SK-N-SH (cell line): Measurements from ENCODE around the gene TPM4.
"Not testable (repeated sequence)": the region's sequence is repeated elsewhere in the genome, so short reads cannot be mapped to it uniquely, and the experiment has no call there.

Experiments
- CHD2 ChIP-seq: fragments of 150-350 bp; IDR thresholded peaks from 2 replicates; pipeline ENCODE4 v1.6.1; 2018; ENCODE audit warnings: low read length; ENCODE audit not compliant: partially characterized antibody
- EP300 ChIP-seq, 2 experiments: IDR thresholded peaks; 2 replicates each; pipeline versions ENCODE4 v1.4.0 to v1.6.1; 2012; ENCODE audit warnings: borderline replicate concordance in 1 of 2, low read depth in 1 of 2, low read length in 1 of 2
- POLR2AphosphoS5 ChIP-seq: IDR thresholded peaks from 2 replicates; pipeline ENCODE4 v1.6.1; 2012; ENCODE audit warnings: low read depth, low read length
- RAD21 ChIP-seq: IDR thresholded peaks from 2 replicates; pipeline ENCODE4 v1.6.1; 2012; ENCODE audit warnings: mild to moderate bottlenecking, low read length
- RCOR1 ChIP-seq: fragments of 150-350 bp; IDR thresholded peaks from 2 replicates; pipeline ENCODE4 v1.6.1; 2017; ENCODE audit warnings: antibody characterized with exemption, low read length
- RFX5 ChIP-seq: IDR thresholded peaks from 2 replicates; pipeline ENCODE4 v1.6.1; 2012; ENCODE audit warnings: mild to moderate bottlenecking, improper control_type of control experiment, low read length
- TAF1 ChIP-seq: IDR thresholded peaks from 2 replicates; pipeline ENCODE4 v1.6.1; 2012; ENCODE audit warnings: low read depth, mild to moderate bottlenecking, low read length, moderate library complexity, borderline replicate concordance
- TF ChIP-seq, protein P1 (sequence below): IDR thresholded peaks from 2 replicates; pipeline ENCODE4 v1.4.0; 2012; ENCODE audit warnings: low read depth, borderline replicate concordance
- TF ChIP-seq, protein P2 (sequence below): fragments of 200-600 bp; sonication (generic); IDR thresholded peaks from 2 replicates; pipeline ENCODE4 v1.6.1; 2017; ENCODE audit warnings: antibody characterized with exemption, mild to moderate bottlenecking, moderate library complexity
- TF ChIP-seq, protein P3 (sequence below): IDR thresholded peaks from 2 replicates; pipeline ENCODE4 v1.4.0; 2012; ENCODE audit warnings: low read depth
- TF ChIP-seq, protein P4 (sequence below): IDR thresholded peaks from 2 replicates; pipeline ENCODE4 v1.6.1; 2012; ENCODE audit warnings: mild to moderate bottlenecking, low read depth, low read length, moderate library complexity

DNA sequence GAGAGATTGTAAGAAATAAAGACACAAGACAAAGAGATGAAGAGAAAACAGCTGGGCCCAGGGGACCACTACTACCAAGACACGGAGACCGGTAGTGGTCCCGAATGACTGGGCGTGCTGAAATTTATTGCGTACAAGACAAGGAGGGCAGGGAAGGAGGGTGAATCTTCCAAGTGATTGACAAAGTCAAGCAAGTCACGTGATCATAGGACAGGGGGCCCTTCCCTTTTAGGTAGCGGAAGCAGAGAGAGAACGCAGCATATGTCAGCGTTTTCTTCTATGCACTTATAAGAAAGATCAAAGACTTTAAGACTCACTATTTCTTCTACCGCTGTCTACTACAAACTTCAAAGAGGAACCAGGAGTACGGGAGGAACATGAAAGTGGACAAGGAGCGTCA, 46.1 kb upstream of the TPM4 start:
- TF ChIP-seq, protein P1, sequence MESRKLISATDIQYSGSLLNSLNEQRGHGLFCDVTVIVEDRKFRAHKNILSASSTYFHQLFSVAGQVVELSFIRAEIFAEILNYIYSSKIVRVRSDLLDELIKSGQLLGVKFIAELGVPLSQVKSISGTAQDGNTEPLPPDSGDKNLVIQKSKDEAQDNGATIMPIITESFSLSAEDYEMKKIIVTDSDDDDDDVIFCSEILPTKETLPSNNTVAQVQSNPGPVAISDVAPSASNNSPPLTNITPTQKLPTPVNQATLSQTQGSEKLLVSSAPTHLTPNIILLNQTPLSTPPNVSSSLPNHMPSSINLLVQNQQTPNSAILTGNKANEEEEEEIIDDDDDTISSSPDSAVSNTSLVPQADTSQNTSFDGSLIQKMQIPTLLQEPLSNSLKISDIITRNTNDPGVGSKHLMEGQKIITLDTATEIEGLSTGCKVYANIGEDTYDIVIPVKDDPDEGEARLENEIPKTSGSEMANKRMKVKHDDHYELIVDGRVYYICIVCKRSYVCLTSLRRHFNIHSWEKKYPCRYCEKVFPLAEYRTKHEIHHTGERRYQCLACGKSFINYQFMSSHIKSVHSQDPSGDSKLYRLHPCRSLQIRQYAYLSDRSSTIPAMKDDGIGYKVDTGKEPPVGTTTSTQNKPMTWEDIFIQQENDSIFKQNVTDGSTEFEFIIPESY, result not testable (repeated sequence)
- TF ChIP-seq, protein P2, sequence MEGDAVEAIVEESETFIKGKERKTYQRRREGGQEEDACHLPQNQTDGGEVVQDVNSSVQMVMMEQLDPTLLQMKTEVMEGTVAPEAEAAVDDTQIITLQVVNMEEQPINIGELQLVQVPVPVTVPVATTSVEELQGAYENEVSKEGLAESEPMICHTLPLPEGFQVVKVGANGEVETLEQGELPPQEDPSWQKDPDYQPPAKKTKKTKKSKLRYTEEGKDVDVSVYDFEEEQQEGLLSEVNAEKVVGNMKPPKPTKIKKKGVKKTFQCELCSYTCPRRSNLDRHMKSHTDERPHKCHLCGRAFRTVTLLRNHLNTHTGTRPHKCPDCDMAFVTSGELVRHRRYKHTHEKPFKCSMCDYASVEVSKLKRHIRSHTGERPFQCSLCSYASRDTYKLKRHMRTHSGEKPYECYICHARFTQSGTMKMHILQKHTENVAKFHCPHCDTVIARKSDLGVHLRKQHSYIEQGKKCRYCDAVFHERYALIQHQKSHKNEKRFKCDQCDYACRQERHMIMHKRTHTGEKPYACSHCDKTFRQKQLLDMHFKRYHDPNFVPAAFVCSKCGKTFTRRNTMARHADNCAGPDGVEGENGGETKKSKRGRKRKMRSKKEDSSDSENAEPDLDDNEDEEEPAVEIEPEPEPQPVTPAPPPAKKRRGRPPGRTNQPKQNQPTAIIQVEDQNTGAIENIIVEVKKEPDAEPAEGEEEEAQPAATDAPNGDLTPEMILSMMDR, result not testable (repeated sequence)
- not testable (repeated sequence) for TF ChIP-seq RAD21; TAF1; CHD2; POLR2AphosphoS5; EP300 (IDR thresholded peaks at IDR 0.05; ENCODE audit: borderline replicate concordance in 1 of 2, low read depth in 1 of 2, low read length in 1 of 2); RCOR1; RFX5
- TF ChIP-seq, protein P3, sequence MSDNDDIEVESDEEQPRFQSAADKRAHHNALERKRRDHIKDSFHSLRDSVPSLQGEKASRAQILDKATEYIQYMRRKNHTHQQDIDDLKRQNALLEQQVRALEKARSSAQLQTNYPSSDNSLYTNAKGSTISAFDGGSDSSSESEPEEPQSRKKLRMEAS, result not testable (repeated sequence)
- TF ChIP-seq, protein P4, sequence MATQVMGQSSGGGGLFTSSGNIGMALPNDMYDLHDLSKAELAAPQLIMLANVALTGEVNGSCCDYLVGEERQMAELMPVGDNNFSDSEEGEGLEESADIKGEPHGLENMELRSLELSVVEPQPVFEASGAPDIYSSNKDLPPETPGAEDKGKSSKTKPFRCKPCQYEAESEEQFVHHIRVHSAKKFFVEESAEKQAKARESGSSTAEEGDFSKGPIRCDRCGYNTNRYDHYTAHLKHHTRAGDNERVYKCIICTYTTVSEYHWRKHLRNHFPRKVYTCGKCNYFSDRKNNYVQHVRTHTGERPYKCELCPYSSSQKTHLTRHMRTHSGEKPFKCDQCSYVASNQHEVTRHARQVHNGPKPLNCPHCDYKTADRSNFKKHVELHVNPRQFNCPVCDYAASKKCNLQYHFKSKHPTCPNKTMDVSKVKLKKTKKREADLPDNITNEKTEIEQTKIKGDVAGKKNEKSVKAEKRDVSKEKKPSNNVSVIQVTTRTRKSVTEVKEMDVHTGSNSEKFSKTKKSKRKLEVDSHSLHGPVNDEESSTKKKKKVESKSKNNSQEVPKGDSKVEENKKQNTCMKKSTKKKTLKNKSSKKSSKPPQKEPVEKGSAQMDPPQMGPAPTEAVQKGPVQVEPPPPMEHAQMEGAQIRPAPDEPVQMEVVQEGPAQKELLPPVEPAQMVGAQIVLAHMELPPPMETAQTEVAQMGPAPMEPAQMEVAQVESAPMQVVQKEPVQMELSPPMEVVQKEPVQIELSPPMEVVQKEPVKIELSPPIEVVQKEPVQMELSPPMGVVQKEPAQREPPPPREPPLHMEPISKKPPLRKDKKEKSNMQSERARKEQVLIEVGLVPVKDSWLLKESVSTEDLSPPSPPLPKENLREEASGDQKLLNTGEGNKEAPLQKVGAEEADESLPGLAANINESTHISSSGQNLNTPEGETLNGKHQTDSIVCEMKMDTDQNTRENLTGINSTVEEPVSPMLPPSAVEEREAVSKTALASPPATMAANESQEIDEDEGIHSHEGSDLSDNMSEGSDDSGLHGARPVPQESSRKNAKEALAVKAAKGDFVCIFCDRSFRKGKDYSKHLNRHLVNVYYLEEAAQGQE, result not testable (repeated sequence)
